CD14-positive monocyte (primary cell): ENCODE results near the gene TACC2. TPM values are rescaled to one million over a fixed set of nuclear protein-coding genes. Genes with fewer than 3 reads are reported as not detected.

Experiments used
- DNase-seq, 3 donors: peaks; one replicate each; pipeline ENCODE4 v3.0.0-alpha.2; 2011 to 2022
- H2AFZ ChIP-seq: 2 replicates; pipeline ENCODE4 v1.6.0; 2012; ENCODE audit warnings: mild to moderate bottlenecking, low read depth, low read length, inconsistent platforms; ENCODE audit not compliant: insufficient read depth, poor library complexity, severe bottlenecking
- H3K27ac ChIP-seq, 2 donors: 1 replicate in 1 of 2; 2 replicates in 1 of 2; pipeline ENCODE4 v1.5.1; 2012 to 2013; ENCODE audit warnings: low read length in 2 of 2, control low read depth in 1 of 2, inconsistent platforms in 1 of 2, low read depth in 1 of 2, mild to moderate bottlenecking in 1 of 2
- H3K27me3 ChIP-seq, 2 donors: one replicate each; pipeline versions ENCODE4 v1.6.0 to v1.6.1; 2011 to 2013; ENCODE audit warnings: low read length in 2 of 2; ENCODE audit not compliant: control insufficient read depth in 2 of 2, insufficient read depth in 2 of 2
- H3K36me3 ChIP-seq, 2 donors: replicated peaks in 1 of 2; 1 replicate in 1 of 2; 2 replicates in 1 of 2; pipeline versions ENCODE4 v1.5.1 to v1.6.1; 2012 to 2013; ENCODE audit warnings: low read length in 2 of 2, control low read depth in 1 of 2, inconsistent platforms in 1 of 2, mild to moderate bottlenecking in 1 of 2; ENCODE audit not compliant: insufficient read depth in 2 of 2, control insufficient read depth in 1 of 2
- H3K4me1 ChIP-seq, 2 donors: 1 replicate in 1 of 2; 2 replicates in 1 of 2; pipeline versions ENCODE4 v1.5.1 to v1.6.1; 2012 to 2013; ENCODE audit warnings: low read length in 2 of 2, control low read depth in 1 of 2, inconsistent platforms in 1 of 2, mild to moderate bottlenecking in 1 of 2, moderate library complexity in 1 of 2; ENCODE audit not compliant: insufficient read depth in 2 of 2, control insufficient read depth in 1 of 2
- H3K4me2 ChIP-seq: replicated peaks from 2 replicates; pipeline ENCODE3; 2012; ENCODE audit warnings: low read length, moderate library complexity, mild to moderate bottlenecking; ENCODE audit not compliant: poor library complexity, severe bottlenecking; ENCODE audit errors: extremely low read depth
- H3K4me3 ChIP-seq, 3 experiments: fragments of 200-600 bp in 1 of 3; sonication (generic) in 1 of 3; replicated peaks in 1 of 3; 1 replicate in 2 of 3; 2 replicates in 1 of 3; pipeline ENCODE4 v1.5.1; 2011 to 2013; ENCODE audit warnings: low read length in 3 of 3, mild to moderate bottlenecking in 3 of 3, control low read depth in 2 of 3, low read depth in 2 of 3, inconsistent platforms in 1 of 3, moderate library complexity in 1 of 3
- H3K79me2 ChIP-seq: 2 replicates; pipeline ENCODE4 v1.6.0; 2012; ENCODE audit warnings: mild to moderate bottlenecking, control low read depth, inconsistent platforms, low read length, moderate library complexity; ENCODE audit not compliant: insufficient read depth
- H3K9ac ChIP-seq: 2 replicates; pipeline ENCODE4 v1.6.0; 2017; ENCODE audit warnings: low read length, mild to moderate bottlenecking; ENCODE audit not compliant: insufficient read depth, poor library complexity, severe bottlenecking
- H3K9me3 ChIP-seq, 2 donors: replicated peaks in 1 of 2; 1 replicate in 1 of 2; 2 replicates in 1 of 2; pipeline versions ENCODE4 v1.5.1 to v1.6.1; 2012 to 2013; ENCODE audit warnings: low read length in 2 of 2, control low read depth in 1 of 2; ENCODE audit not compliant: control insufficient read depth in 1 of 2, insufficient read depth in 1 of 2
- H4K20me1 ChIP-seq: 2 replicates; pipeline ENCODE4 v1.6.0; 2012; ENCODE audit warnings: mild to moderate bottlenecking, low read length, control low read depth, moderate library complexity; ENCODE audit not compliant: insufficient read depth
- H3K27ac Mint-ChIP-seq, 7 donors: one replicate each; pipeline ENCODE4 v1.8.0; 2020; ENCODE audit warnings: mild to moderate bottlenecking in 7 of 7, mixed read lengths in 7 of 7, moderate library complexity in 6 of 7, inconsistent platforms in 2 of 7
- H3K27me3 Mint-ChIP-seq, 3 donors: one replicate each; pipeline ENCODE4 v1.8.0; 2021 to 2022; ENCODE audit warnings: low read depth in 3 of 3, mild to moderate bottlenecking in 3 of 3, mixed read lengths in 3 of 3, moderate library complexity in 3 of 3, inconsistent platforms in 1 of 3
- H3K36me3 Mint-ChIP-seq, 2 donors: one replicate each; pipeline ENCODE4 v1.8.0; 2020; ENCODE audit warnings: mixed read lengths in 2 of 2, inconsistent platforms in 1 of 2, mild to moderate bottlenecking in 1 of 2
- H3K4me1 Mint-ChIP-seq: one replicate; pipeline ENCODE4 v1.8.0; 2020; ENCODE audit warnings: mild to moderate bottlenecking, mixed read lengths
- H3K4me3 Mint-ChIP-seq, 2 donors: one replicate each; pipeline ENCODE4 v1.8.0; 2020; ENCODE audit warnings: mild to moderate bottlenecking in 2 of 2, mixed read lengths in 2 of 2, moderate library complexity in 1 of 2
- H3K9me3 Mint-ChIP-seq, 7 donors: one replicate each; pipeline ENCODE4 v1.8.0; 2020 to 2022; ENCODE audit warnings: mixed read lengths in 7 of 7, mild to moderate bottlenecking in 6 of 7, moderate library complexity in 6 of 7, inconsistent platforms in 2 of 7
- CTCF ChIP-seq: fragments of 200-600 bp; IDR thresholded peaks from one replicate; pipeline ENCODE4 v1.8.0; 2022; ENCODE audit warnings: antibody characterized with exemption, mild to moderate bottlenecking
- WGBS: methylation state at CpG from one replicate; pipeline ENCODE4 v1.1.5; 2013; ENCODE audit warnings: missing lambda C conversion rate; ENCODE audit not compliant: insufficient coverage; 5-methylcytosine and 5-hydroxymethylcytosine counted together
- intact Hi-C, 2 donors: fragments of 100-400 bp; cut with micrococcal nuclease; formaldehyde crosslinking; loops; one replicate each; pipeline versions ENCODE4 v1.15.0 to v1.15.1; 2023
- polyA plus RNA-seq, 3 donors: library from polyadenylated mRNA; depleted of rRNA in 1 of 3; unstranded in 2 of 3; stranded (reverse) in 1 of 3; fragments of 300-500 nt in 2 of 3; fragments of >200 nt in 1 of 3; fragmentation: Illumina TruSeq in 2 of 3; gene quantifications; 1 replicate in 2 of 3; 2 replicates in 1 of 3; pipeline ENCODE4 v1.2.3, GENCODE V29; 2012 to 2021

Gene TACC2
- polyA plus RNA-seq, 3 donors, result 0.03 TPM; not detected in 2

GRCh38 chr10:122056431-122057094, 67.6 kb downstream of the TACC2 start:
- DNase-seq, result no peak
- no peak for TF ChIP-seq CTCF
- H3K9me3 ChIP-seq, result peaks cover 0 to 4% of the 10 kb centered on the region in 2 donors
- Mint-ChIP-seq H3K27me3 (peaks cover 0 to 5% (median 4%) of the 10 kb centered on the region in 3 donors), H3K9me3 (peaks cover 0 to 21% (median 10%) of the 10 kb centered on the region in 7 donors), H3K36me3 (no peaks in the 10 kb centered on the region), H3K4me1 (no peaks in the 10 kb centered on the region), H3K27ac (no peak overlapping the region), H3K4me3 (no peak overlapping the region)
- no peaks in the 10 kb centered on the region for H3K79me2 ChIP-seq
- no peaks in the 10 kb centered on the region for H3K36me3 ChIP-seq
- H3K4me3 ChIP-seq, result no peak overlapping the region
- H3K4me1 ChIP-seq, result no peaks in the 10 kb centered on the region
- H3K27ac ChIP-seq, result no peak overlapping the region
- H2AFZ ChIP-seq, result no peak overlapping the region
- H3K27me3 ChIP-seq, result no peaks in the 10 kb centered on the region
- H4K20me1 ChIP-seq, result no peaks in the 10 kb centered on the region
- no peak overlapping the region for H3K9ac ChIP-seq
- no peak overlapping the region for H3K4me2 ChIP-seq
- WGBS, result 93% methylated on average over 7 of the region's 8 CpGs
- intact Hi-C loops, result no loop called here

GRCh38 chr10:122057841-122058413, 69.0 kb downstream of the TACC2 start:
- intact Hi-C loops, result no loop called here
- peaks cover 0 to 21% (median 10%) of the 10 kb centered on the region in 7 donors for H3K9me3 Mint-ChIP-seq
- no peak overlapping the region for H3K4me3 Mint-ChIP-seq
- Histone ChIP-seq H3K79me2 (no peaks in the 10 kb centered on the region), H4K20me1 (no peaks in the 10 kb centered on the region), H2AFZ (no peak overlapping the region), H3K36me3 (no peaks in the 10 kb centered on the region), H3K9me3 (peaks cover 0 to 4% of the 10 kb centered on the region in 2 donors), H3K4me3 (no peak overlapping the region), H3K9ac (no peak overlapping the region), H3K4me1 (no peaks in the 10 kb centered on the region), H3K4me2 (no peak overlapping the region), H3K27me3 (no peaks in the 10 kb centered on the region), H3K27ac (no peak overlapping the region)
- peaks cover 0 to 4% (median 3%) of the 10 kb centered on the region in 3 donors for H3K27me3 Mint-ChIP-seq
- H3K4me1 Mint-ChIP-seq, result no peaks in the 10 kb centered on the region
- TF ChIP-seq CTCF, result no peak
- no peaks in the 10 kb centered on the region for H3K36me3 Mint-ChIP-seq
- H3K27ac Mint-ChIP-seq, result no peak overlapping the region
- 65% methylated on average over 6 of the region's 14 CpGs for WGBS
- DNase-seq, result no peak
